ENCODE results near the gene ZNF438. TPM values are rescaled to one million over a fixed set of nuclear protein-coding genes. Genes with fewer than 3 reads are reported as not detected.

Gene ZNF438
- total and polyA plus RNA-seq, 10 of the 15 experiments (the other 5 are each of a cell fraction or from before 2014, with no cell fraction given) = 0.93 to 5.2 (median 1.9) TPM

DNA sequence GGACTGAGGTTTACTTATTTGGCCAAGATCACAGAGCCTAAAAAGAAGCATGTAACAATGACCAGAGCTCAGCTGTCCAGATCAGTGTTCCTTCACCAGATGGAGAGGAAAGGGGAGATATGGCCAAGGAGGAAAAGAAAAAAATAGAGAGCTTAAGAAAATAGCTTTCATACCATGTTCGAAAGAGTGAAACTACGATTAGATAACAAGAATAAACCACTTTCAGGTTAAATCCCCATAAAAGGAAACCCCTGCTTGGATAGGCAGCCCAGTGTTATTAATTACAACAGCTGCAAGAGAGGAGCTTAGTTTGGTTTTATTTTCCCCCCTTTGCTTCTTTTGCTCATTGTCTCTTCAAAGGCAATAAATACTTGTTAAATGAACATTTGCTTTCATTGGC, 160.8 kb downstream of the ZNF438 start:
- ChIA-PET RAD21 (ENCODE audit: unreplicated experiment) (no interaction called here), CTCF (interaction anchor here (1.4 kb wide), 1 partner anchor 87 kb away, joined by 4 read pairs; no protein-coding TSS in a partner anchor), SMC1A (ENCODE audit: uncharacterized antibody, unreplicated experiment) (interaction anchor here (1.9 kb wide), 1 partner anchor 64 kb away, joined by 4 read pairs; no protein-coding TSS in a partner anchor), POLR2A (no interaction called here)
- H3K4me1 ChIP-seq (ENCODE audit: control insufficient read depth, insufficient read depth, low read length) = no peaks in the 10 kb centered on the region
- H3K36me3 ChIP-seq (ENCODE audit: control insufficient read depth in 2 of 2, insufficient read depth in 2 of 2, low read length in 1 of 2) = no peaks in the 10 kb centered on the region
- H3K4me2 ChIP-seq (ENCODE audit: control insufficient read depth, insufficient read depth) = no peak overlapping the region
- intact Hi-C loops (cut with micrococcal nuclease; ENCODE audit: unreplicated experiment) = no loop called here
- no peaks in the 10 kb centered on the region for H4K20me1 ChIP-seq (ENCODE audit: control insufficient read depth, insufficient read depth)
- H3K27ac ChIP-seq (ENCODE audit: control insufficient read depth, insufficient read depth) = no peak overlapping the region
- WGBS (ENCODE audit: insufficient coverage, insufficient replicate concordance, low lambda C conversion rate, missing lambda C conversion rate) = 60% methylated on average over 2 of the region's 2 CpGs
- in situ Hi-C loops (cut with MboI) = no loop called here
- ATAC-seq (no peak), FAIRE-seq (no peak), DNase-seq (ENCODE audit: low read depth, low spot score) (no peak)
- H3K9ac ChIP-seq (ENCODE audit: control insufficient read depth, insufficient read depth, low read length) = no peak overlapping the region
- no TSS peak for BruUV-seq (replicated peaks)
- H3K27me3 ChIP-seq (replicated peaks in 1 of 2; ENCODE audit: control insufficient read depth in 2 of 2, insufficient read depth in 2 of 2, low read length in 1 of 2) = no peaks in the 10 kb centered on the region
- no peaks in the 10 kb centered on the region for H3K9me3 ChIP-seq (replicated peaks; ENCODE audit: control insufficient read depth, insufficient read depth, low read length)
- TF ChIP-seq ASH2L (IDR thresholded peaks at IDR 0.05; ENCODE audit: borderline replicate concordance, low read depth) (no peak), ZZZ3 (IDR thresholded peaks at IDR 0.05; ENCODE audit: control insufficient read depth, insufficient read length, low read depth) (no peak), NFIC (IDR thresholded peaks at IDR 0.05; ENCODE audit: low read depth, low read length) (no peak), GABPA (IDR thresholded peaks at IDR 0.05; ENCODE audit: low read depth) (no peak), SMAD5 (IDR thresholded peaks at IDR 0.05; ENCODE audit: low read depth) (no peak), CEBPB (IDR thresholded peaks at IDR 0.05; ENCODE audit: borderline replicate concordance in 1 of 2, low read depth in 2 of 2, low read length in 2 of 2) (no peak)
- TF ChIP-seq, protein P1, sequence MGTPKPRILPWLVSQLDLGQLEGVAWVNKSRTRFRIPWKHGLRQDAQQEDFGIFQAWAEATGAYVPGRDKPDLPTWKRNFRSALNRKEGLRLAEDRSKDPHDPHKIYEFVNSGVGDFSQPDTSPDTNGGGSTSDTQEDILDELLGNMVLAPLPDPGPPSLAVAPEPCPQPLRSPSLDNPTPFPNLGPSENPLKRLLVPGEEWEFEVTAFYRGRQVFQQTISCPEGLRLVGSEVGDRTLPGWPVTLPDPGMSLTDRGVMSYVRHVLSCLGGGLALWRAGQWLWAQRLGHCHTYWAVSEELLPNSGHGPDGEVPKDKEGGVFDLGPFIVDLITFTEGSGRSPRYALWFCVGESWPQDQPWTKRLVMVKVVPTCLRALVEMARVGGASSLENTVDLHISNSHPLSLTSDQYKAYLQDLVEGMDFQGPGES (IDR thresholded peaks at IDR 0.05) = no peak
- TF ChIP-seq, protein P2, sequence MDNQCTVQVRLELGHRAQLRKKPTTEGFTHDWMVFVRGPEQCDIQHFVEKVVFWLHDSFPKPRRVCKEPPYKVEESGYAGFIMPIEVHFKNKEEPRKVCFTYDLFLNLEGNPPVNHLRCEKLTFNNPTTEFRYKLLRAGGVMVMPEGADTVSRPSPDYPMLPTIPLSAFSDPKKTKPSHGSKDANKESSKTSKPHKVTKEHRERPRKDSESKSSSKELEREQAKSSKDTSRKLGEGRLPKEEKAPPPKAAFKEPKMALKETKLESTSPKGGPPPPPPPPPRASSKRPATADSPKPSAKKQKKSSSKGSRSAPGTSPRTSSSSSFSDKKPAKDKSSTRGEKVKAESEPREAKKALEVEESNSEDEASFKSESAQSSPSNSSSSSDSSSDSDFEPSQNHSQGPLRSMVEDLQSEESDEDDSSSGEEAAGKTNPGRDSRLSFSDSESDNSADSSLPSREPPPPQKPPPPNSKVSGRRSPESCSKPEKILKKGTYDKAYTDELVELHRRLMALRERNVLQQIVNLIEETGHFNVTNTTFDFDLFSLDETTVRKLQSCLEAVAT (IDR thresholded peaks at IDR 0.05) = no peak
- H3K4me3 ChIP-seq = no peak overlapping the region
- no peaks in the 10 kb centered on the region for H3K79me2 ChIP-seq (ENCODE audit: control insufficient read depth, insufficient read depth, low read length)
- H2AFZ ChIP-seq (ENCODE audit: control insufficient read depth, low read depth, low read length) = no peak overlapping the region
